Measurements from ENCODE around the gene LRRC61.
"Not testable (repeated sequence)": the region's sequence is repeated elsewhere in the genome, so short reads cannot be mapped to it uniquely, and the experiment has no call there.

- TF ChIP-seq CTCF, POLR2A (IDR thresholded peaks at IDR 0.05): not testable (repeated sequence)
These were observed 26.4 kb upstream of the LRRC61 start for GRCh38 chr7:150296802-150297201.
